Prostate gland (tissue), 2 donors: ENCODE measurements around the gene VAC14.

Experiments used
- CTCF ChIP-seq, 4 experiments: fragments of 200-600 bp in 2 of 4; fragments of 450-650 bp in 2 of 4; sonication (generic) in 2 of 4; IDR thresholded peaks; 1 replicate in 3 of 4; 2 replicates in 1 of 4; pipeline ENCODE4 v1.5.1; 2016 to 2019; ENCODE audit warnings: antibody characterized with exemption in 4 of 4, mild to moderate bottlenecking in 2 of 4, moderate library complexity in 2 of 4
- POLR2A ChIP-seq: fragments of 450-650 bp; IDR thresholded peaks from one replicate; pipeline ENCODE4 v1.6.1; 2016; ENCODE audit warnings: antibody characterized with exemption, mild to moderate bottlenecking

GRCh38 chr16:70646260-70647241 is 154.4 kb downstream of the VAC14 start, which contains the start of gene IL34:
- TF ChIP-seq CTCF (IDR thresholded peaks at IDR 0.05) (no peak), POLR2A (no peak)
